ENCODE data around the gene TECPR1.

- TF ChIP-seq CTCF (IDR thresholded peaks at IDR 0.05) (no peak), POLR2A (IDR thresholded peaks at IDR 0.05) (peak in 2 of 3 donors; percentile 50 to 73)
Observed at GRCh38 chr7:98283127-98283886, 31.3 kb upstream of the TECPR1 start.
